Inflammatory macrophage treated with lipopolysaccharide for 1 hour (primary cell): ENCODE results near the gene GPHB5.
"Not testable (repeated sequence)": the region's sequence is repeated elsewhere in the genome, so short reads cannot be mapped to it uniquely, and the experiment has no call there.

ENCODE experiments used
- DNase-seq, 2 donors: peaks; one replicate each; pipeline ENCODE4 v3.0.0-alpha.2; 2020 to 2022

The GPHB5 gene, protein sequence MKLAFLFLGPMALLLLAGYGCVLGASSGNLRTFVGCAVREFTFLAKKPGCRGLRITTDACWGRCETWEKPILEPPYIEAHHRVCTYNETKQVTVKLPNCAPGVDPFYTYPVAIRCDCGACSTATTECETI

DNA sequence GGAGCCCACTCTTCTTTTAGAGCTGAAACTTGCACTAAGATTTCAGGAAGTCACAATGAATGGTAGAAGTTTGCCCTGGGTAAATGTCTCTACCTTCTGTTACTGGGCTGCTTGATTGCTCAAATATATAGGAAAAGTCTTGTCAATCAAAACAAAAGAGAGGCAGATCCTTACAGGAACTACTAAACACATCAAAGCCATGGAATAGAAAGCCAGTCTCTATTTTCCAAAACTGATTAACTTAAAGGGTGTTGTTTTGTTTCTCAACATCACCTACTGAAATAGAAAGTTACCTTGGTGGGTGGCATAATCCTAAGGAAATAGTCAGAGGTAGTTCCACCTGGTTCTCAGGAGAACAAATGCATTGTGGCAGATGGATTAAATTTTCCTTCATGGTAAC is at the start of gene GPHB5:
TSS of gene GPHB5 (minus strand) at position 101 of the 400 bp plus-strand sequence. CDS start 1,086 bp downstream, outside the sequence.
- DNase-seq = no peak

DNA sequence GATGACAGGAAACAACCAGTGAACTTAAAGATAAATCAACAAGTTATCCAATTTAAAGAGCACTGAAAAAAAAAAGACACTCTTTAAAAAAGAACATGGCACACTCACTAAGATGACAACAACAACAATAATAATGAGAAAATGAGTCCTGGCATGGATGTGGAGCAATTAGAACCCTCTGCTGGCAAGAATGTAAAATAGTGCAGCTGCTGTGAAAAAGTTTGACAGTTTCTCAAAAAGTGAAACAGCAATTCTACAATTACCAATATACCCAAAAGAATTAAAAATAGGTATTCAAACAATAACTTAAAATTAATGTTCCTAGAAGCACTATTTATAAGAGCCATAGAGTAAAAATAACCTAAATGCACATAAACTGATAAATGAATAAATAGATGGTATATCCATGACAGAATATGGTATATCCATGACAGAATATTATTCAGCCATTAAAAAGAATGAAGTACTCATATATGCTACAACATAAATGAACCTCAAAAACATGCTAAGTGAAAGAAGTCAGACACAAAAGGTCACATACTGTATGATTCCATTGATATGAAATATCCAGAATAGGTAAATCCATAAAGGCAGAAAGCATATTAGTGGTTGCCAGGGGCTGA is 49.1 kb upstream of the GPHB5 start:
- DNase-seq = no peak

DNA sequence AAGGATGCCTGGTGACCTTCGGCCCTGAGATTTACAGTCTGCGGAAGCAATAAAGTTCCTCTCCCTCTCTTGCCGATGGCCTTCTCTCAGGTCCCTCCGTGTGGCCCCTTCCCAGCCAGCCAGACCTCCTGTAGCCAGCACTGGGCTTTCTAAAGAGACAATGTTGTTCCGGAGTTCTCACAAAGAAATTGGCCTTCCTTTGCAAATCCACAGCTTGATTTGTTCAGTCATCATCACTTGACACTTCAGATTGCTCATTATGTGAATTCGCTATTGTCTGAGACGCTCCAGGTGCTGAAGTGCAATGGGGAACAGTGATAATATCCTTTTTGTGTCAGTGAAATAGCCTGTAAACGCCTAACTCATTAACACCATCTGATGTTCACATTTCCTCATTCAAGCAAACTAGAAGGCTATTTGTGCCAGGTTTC is 43.7 kb upstream of the GPHB5 start:
- DNase-seq = no peak

DNA sequence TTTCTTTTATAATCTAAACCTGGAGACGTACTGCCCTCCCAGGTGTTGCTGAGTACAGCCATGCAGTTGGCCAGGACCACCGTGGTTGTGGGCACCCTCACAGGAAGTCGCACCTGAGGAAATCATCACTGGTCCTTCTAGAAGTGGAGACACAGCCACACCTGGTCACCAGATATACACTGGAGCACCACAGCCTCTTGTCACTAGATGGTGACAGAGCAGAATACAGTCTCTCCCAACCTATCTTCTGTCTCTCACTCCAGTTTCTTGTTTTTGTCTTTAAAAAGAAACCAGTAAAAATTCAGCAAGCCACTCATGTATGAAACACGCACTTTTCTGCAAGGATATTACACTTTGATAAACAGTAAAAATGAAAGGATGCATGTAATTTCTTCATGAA is 43.1 kb upstream of the GPHB5 start:
- no peak for DNase-seq

DNA sequence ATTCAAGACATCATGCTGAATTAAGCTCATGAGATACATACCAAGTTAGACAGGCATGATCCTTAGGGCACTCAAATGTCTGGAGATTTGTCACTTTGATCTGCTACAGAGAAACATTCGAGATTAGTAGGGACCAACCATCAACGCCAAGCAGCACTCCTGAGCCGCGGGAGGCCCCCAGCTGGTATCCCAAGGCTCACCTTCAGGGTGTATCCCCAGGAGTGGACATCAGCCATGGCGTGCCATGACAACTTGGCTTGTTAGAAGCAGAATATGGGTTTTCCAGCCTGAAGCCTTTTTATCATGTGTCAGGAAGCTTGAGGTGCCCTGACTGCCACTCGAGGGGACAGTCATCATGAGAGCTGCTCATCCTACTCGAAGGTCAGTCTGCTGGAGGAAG is 39.1 kb upstream of the GPHB5 start:
- DNase-seq = no peak

DNA sequence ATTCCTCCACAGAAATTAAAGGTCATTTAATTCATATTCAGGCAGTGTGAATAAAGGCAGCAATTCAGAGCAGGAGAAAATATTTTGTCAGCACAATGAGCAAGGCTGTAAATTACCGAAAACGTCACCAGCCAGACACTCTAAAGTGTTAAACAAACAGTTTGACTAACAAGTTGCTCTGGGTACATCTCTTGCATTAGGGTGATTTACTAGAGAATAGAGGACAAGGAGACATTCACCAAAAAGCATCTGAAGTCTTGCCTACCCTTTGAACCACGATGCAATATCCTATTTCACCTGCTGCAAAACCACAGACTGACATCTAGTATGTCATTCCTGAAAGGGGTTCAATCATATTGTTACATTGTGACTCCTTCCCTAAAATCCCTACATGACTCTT is 27.1 kb upstream of the GPHB5 start:
- DNase-seq = no peak

DNA sequence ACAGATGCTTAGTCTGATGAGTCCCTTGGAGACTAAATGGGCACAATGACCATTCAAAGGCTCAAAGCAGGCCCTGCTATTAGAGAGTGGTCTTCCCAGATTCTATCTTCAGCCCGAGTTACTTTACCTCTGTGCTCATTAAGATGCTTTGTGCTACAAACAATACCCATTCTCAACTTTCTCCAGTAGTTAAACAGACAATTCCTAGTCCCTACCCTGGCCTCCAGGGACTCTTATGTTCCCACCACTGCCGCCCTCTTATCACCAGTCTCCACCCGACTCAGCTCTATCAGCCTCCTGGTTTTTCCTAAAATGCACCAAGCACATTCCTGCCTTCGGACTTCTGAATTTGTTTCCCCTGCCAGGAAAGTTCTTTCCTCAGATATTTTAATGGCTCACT is 25.6 kb upstream of the GPHB5 start:
- no peak for DNase-seq

DNA sequence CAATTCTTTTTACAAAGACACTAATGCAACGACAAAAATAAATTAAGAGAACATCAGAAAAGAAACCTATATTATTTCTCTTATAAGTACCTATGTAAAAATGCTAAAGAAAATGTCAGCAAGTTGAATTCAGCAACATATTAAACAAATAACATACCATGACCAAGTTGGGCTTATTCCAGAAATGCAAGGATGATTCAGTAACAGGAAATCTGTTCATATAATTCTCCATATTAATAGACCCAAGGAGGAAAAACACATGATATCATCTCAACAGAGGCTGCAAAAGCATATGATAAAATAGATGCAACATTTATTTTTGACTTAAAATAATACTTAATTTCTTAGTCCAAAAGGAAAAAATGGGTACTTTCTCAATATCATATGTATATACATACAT is 25.1 kb upstream of the GPHB5 start:
- no peak for DNase-seq

DNA sequence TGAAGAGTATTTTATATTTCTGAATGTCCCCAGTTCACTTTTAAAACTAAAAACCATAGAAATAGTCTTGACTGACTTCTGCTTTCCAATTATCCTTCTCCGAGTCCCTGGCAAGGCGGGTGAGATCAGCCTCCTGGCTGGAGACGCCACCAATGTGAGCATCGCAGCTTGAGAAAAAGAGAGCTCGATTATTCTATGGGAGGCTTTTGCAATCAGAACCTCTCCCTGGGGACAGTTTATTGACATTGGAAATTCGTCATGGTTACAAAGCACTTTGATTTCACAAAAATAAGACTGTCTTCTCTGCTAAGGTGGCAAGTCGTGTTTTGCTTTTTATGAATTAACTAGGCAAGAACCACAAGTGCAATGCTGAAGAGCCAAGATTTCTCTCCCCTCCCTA is 23.6 kb upstream of the GPHB5 start:
- no peak for DNase-seq

DNA sequence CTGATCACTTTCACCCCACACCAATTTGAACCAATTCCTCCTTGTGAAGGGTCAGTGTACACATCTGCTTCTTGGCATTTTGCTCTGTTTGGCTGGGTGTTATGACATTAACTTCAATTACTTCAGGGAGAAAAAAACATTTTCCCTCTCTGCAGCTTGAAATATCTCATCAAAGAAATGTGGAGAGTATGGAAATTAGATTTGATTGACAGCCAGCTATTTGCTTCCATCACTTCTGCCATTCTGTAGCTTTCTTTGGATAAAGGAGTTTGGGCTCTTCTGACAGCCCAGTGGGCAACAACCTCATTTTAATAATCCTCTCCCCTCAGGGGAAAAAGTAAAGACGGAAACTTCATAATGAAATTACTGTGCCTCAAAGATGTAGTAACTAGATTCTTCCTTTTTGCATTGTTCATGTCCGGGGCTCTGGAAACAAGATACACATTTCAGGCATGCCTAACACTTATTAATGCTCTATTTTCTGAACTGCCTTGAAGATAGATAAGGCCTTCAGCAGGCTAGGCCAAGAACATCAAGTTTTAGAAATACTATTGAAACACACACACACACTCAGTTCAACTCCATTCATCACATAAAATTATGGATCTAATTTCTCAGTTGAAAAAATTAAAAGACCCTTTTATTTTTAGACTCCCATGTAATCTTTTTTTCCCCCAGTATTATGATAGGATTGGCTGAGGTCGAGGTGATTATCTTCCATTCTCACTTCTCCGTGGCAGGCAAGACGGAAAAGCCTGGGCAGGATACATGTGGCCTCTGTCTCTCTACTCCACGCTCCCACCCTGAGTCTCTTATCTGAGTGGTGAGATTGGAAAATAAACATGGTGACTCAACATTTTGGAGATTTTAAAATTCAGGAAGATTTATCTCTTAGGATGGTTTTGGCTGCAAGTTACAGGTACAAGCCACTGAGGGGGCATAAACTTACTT is 10.3 kb upstream of the GPHB5 start:
- DNase-seq = no peak

DNA sequence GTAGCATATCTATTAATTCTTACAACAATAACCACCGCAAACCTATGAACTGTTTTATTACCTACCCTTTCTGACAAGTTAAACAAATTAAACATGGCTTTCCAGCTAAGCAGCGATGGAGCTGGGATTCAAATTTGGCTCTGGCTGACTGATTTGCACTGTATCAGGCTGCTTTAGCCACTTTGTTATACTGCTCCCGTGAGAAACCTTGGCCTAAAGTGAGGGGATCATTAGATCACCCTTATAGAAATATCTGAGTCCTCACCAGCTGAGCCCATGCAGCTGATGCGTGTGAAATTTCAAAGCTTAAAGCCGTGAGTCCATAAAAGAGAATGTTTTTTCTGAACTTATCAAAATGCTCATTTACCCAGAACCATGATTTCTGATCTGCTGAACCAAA is 8.1 kb upstream of the GPHB5 start:
- no peak for DNase-seq

DNA sequence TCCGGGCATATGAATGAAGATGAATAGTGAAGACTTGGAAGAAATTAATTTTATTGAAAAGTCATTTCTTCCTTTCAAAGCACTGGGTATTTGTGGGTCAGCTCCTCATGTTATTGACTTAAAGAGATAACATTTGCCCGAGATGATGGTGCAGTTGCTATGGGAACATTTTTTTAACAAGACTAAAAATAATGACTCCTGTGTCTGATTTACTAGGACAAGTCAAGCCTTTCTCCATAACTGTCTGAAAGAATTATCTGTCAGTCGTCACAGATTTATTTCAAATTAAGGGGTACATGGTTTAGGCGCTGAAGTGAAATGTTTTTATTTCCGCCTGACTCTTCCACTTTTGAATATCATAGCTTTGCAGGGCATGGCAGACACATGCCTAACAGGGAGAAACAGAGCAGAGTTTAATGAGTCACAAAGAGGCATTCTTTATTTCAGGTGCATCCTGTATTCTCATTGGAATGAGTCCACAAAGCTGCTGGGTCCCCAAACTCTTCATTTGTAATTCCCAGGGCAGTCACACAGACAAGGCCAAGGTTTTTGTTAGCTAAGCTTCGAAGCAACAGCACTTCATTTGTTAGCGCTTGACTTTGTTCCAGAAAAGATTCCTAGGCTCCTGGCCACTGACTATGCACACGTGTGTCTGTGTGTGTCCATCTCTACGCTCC is 4.3 kb upstream of the GPHB5 start:
- no peak for DNase-seq

DNA sequence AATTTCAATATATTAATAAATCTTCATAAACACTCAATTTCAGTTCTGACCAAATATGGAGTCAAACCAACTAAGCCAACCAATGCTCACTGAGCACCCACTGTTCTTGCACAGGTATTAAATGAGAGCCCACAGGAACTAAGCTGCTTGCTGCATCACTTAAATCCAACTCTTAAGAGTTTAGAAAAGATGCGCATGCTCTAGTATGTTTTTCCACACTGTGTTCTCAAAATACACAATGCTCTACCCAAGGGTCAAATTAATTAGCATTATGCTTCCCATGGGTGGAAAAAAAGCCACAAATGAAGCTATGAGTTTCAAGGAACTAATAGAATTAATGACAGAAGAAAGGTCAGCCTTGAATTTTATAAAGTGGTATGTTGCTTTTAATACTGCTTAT is 3.7 kb upstream of the GPHB5 start:
- DNase-seq = no peak

DNA sequence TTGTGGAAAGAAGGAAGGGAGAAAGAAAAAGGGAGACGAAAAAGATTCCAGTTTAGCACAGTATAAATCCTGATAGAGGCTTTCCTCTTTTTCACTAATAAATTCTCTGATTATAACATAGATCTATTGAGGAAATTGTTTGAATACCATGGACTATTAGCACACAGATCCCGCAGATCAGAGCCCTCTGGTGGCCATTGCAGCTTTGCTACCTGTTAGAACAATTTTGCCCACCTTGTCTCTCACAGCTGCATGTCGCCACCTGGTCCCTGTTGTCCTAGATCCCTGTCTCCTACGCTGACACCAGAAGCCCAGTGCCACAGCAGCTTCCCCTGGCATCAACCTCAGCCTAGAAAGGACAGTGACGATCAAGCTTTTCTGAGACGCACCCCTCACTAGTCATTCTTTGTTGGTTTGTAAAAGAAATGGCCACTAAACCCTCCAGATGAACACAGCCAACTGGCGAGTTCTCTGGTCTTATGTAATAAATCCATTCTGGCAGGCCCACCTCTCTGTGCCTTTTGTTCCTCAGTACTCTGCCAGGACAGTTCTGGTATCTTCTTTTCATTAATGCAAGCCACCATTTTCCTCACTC is 9.9 kb downstream of the GPHB5 start:
- DNase-seq = no peak

DNA sequence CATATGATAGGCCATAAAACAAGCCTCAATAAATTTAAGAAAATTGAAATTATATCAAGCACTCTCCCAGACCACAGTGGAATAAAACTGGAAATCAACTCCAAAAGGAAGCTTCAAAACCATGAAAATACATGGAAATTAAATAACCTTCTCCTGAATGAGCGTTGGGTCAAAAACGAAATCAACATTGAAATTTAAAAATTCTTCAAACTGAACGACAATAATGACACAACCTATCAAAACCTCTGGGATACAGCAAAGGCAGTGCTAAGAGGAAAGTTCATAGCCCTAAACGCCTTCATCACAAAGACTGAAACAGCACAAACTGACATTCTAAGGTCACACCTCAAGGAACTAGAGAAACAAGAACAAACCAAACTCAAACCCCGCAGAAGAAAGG is 14.3 kb downstream of the GPHB5 start:
- DNase-seq = not testable (repeated sequence)

DNA sequence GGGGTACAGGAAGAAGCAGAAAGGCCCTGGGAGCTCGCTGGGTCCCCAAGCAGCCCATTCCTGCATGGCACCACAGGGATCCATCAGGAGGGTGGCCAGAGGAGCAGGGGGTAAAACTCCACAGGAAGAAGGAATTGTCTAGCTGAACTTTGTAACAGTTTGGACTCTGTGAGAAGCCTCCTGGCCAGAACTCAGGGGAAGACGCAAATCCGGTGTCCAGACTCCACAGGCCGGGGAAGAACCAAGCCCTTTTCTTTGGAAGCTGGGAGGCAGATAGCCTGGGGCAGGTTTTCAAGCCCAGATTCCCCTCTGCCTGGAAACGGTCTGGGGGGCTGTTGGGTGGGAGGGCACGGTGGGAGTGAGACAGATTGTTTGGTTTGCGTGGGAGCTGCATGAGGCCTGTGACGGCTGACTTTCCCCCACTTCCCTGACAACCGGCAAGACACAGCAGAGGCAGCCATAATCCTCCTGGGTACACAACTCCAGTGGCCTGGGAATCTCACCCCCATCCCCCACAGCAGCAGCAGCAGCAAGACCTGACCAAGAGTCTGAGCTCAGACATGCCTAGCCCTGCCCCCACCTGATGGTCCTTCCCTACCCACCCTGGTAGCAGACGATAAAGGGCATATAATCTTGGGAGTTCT is 16.7 kb downstream of the GPHB5 start:
- no peak for DNase-seq

DNA sequence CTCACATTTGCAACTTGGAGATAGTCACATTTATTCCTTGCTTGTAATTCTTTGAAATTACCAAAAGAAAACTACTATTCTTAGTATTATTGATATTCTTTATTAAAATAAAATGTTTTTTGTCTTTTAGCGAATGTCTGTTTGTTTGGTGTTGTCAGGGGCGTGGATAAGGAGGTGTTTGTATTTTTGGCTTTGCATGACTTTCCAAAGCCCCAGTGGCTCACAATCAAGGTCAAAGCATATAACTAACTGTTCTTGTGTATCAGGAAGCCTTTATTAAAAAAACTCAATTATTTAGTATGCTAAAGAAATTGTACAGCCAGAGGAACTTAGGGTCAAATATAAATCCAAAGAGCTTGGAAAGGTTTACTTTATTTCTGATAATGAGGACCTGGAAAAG is 17.9 kb downstream of the GPHB5 start:
- DNase-seq = no peak

DNA sequence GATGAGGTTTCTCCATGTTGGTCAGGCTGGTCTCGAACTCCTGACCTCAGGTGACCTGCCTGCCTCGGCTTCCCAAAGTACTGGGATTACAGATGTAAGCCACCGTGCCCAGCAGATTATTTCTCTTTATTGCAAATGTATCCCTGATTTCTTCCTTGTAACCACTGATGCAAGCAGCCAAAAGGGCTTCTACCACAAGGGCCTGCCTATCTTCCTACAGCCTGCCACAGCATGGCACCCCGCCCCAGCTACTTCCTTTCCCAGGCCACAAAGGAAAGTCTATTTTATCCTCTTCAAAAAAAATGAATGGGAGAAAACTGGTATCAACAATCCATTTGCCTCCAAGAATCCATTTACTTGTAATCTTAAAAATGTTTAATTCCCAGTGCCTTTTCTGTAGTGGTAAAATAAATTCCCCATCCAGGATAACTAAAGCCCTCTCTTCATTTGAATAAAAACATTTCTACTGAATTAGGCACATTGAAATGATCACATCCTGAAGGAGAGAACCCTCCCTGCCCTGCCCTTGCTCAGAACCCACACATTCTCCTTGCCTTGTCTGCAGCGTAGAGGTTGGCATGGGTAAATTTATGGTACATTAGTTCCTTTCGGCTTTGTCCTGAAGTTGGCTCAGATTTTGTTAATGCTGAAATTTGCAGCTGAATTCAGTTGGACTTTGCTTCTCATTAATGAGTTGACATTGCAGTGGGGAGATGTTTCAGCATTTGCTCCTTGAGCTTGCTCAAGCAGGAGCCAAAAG is 19.2 kb downstream of the GPHB5 start:
- no peak for DNase-seq

DNA sequence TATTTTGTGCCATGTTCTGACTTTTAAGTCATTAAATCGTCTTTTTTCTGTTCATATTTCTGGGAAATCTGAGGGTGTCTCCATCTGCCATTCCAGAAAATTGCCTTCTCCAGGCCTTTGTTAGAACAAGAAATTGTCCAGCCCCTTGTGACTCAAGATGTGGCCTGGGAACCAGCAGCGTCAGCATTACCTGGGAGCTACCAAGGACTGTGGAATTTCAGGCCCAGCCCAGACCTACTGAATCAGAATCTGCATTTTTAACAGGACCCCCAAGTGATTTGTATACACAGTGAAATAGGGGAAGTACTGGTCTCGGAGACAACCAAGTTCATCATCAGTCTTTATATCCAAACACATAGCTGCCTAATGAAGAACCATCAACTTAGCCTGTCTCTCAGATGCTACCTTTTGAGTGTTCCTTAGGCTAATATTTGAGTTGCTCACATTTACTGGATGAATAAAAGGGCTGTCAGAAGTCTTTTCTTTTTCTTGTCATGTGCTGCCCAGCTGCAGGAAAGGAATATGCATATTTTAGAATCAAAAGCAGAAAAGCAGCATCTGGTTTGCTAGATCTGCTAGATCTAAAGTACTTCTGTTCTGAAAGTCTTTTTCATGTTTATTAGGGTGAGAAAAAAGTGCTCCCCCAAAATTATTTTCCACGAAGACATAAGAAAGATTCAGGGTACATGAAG is 21.2 kb downstream of the GPHB5 start:
- no peak for DNase-seq

DNA sequence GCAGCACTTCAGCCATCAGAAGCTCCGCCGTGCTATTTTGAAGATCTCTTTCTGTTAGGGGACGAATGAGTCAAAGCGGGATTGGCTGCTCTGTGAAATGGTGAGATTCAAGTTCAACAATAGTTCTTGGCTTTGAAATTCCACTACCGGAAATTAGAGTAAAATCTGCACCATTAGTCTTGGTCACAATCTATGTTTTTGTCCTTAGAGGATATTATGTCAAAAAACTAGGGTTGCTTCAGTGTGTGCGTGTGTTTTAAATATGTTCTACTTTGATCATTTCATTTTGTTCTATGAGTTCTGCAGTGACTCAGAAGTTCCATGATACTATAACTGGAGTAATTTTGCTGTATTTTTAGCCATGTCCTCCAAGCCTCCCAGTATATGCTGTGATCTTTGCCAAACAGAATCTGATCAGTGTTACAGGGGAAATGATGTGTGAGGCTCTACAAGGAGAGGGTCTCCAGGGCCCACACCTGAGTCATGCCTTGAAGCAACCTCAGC is 22.6 kb downstream of the GPHB5 start:
- DNase-seq = no peak

DNA sequence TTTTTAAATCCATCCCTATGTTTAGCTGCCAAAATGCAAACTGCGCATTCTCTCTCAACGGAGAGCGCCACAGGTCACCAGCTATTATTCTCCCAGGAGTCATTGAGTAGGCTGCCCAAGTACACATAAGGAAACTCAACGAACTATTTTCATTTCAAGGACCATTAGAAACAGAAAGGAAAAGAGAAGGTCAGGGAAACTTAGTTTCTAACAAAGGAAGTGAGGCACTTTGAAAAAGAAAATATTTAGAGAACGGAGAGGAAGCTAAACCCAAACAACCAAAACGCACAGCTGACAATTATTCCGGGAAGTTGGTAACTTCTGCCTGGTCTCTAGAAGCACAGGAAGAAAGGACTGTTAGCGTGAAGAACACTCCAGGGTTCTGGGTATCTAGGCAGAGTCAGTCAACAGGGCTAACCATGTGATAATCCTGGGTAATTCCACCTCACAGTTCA is 23.5 kb downstream of the GPHB5 start:
- DNase-seq = no peak
